Hematopoietic multipotent progenitor cell treated with erythropoietin and hydrocortisone succinate and interleukin-3 and kit ligand, for 6 days (in vitro differentiated cells): Measurements from ENCODE around the gene COPE.

Experiments used
- DNase-seq: peaks from one replicate; pipeline ENCODE4 v3.0.0-alpha.2; 2015

The COPE gene

DNA sequence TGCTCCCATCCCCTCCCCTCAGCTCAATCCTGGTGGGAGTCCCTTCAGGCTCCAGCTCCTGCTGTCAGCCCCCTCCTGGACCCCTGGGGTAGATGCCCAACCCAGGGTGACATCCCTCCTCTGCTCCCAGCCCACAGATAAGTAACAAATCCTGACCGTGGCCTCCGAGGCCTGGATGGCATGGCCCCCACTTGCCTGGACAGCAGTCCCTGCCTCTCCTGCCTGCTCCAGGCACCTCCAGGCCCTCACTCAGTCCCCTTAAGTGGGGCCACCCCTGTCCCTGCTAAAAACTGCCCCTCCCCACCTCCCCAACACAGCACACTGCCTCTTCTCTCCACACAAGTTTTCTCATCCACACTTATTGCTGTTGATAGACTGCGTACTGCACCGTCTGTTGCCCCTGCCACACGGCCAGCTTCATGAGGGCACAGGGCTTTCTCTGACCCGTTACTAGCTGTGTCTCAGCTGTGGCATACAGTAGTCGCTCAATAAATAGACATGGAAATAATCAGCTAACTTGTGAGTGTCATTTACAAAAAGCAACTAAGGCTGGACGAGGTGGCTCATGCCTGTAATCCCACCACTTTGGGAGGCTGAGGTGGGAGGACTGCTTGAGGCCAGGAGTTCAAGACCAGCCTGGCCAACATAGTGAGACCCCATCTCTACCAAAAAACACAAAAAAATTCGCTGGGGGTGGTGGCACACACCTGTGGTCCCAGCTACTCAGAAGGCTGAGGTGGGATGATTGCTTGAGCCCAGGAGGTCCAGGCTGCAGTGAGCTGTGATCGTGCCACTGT is 29.0 kb downstream of the COPE start:
- DNase-seq, result no peak

DNA sequence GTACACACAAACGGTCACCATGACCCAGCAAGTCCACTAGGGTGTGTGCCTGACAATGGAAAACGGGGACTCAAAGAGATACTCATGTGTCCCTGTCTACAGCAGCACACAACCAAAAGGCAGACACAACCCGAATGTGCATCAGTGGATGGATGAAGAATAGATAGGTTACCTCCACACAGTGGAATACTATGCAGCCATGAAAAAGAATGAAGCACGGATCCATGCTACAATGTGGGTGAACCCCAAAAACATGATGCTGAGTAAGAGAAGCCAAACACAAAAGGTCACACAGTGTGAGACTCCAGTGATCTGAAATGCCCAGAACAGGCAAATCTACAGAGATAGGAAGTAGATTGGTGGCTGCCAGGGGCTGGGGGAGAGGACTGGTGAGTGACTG is 32.2 kb downstream of the COPE start:
- no peak for DNase-seq

DNA sequence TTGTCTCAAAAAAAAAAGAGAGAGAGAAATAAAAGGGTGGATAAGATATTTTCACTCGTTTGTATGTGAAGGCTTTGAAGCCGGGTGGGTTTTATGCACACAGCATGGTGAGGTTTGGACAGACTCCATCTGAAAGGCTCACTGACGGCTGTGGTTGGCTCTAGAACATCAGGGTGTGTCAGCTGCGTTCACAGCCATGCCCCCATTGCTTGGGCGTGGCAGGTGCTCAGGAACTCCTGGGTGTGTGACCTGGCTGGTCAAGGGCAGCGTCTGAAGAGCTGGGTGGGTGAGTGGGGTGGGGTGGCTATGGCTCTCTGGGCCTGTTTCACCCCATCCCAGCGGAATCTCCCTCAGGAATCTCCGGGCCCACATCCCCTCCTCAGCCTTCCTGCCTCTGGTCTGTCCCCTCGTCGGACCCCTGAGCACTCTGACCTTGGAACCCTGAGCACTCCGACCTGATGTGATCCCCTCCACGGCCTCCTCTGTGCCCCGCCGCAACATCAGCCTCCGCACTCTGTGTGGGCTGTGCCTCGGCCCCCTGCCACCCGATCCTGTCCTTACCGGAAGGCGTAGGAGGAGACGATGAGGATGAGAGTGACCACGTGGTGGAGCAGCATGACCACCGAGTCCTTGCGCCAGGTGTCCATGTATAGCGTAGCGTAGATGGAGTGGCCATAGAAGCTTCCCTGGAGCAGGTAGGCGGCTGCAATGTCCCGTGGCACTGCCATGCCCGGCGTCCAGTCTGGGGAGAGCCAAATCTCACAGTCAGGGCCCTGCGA is 35.5 kb downstream of the COPE start:
- peak; percentile 73 for DNase-seq

DNA sequence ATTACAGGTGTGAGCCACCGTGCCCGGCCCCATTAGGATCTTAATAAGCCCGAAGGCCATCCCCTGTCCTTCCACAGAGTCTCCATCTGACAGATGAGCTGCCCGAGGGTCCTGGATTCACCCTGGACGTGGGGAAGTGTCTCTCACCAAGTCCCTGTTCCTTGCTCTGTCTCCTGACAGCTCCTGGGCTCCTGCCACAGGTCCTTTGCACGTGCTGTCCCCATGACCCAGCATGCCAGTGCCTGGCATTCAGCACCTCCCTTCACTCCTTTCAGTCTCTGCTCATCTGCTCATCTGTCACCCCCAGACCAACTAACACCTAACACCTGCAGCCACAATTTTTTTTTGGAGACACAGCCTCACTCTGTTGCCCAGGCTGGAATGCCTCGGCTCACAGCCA is 37.7 kb downstream of the COPE start:
- no peak for DNase-seq

DNA sequence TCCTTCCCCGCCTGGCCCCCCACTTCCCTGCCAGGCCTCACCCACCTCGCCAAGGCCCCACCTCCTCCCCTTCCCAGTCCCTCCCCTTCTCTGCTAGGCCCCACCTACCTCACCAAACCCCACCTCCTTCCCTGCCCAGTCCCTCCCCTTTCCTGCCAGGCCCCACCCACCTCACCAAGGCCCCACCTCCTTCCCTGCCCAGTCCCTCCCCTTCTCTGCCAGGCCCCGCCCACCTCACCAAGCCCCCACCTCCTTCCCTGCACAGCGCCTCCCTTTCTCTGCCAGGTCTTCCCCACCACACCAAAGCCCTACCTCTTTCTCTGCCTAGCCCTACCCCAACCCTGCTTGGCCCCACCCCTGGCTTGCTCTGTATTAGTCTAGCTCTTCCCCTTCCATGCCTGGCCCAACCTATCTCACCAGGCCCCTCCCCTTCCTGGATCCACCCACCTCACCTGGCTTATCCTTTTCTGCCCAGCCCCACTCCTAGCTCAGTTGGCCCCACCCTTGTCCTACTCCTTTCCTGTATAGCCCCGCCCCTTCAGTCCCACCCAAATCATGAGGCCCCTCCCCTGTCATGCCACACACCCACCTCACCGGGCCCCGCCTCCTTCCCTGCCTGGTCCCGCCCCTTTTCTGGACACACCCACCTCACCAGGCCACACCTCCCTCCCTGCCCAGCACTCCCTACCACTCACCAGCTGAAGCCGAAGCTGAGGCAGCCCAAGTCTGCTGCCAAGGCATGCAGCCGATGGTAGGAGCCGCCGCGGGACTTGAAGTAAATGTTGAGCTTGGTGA is 39.4 kb downstream of the COPE start:
- DNase-seq, result peak; percentile 87

DNA sequence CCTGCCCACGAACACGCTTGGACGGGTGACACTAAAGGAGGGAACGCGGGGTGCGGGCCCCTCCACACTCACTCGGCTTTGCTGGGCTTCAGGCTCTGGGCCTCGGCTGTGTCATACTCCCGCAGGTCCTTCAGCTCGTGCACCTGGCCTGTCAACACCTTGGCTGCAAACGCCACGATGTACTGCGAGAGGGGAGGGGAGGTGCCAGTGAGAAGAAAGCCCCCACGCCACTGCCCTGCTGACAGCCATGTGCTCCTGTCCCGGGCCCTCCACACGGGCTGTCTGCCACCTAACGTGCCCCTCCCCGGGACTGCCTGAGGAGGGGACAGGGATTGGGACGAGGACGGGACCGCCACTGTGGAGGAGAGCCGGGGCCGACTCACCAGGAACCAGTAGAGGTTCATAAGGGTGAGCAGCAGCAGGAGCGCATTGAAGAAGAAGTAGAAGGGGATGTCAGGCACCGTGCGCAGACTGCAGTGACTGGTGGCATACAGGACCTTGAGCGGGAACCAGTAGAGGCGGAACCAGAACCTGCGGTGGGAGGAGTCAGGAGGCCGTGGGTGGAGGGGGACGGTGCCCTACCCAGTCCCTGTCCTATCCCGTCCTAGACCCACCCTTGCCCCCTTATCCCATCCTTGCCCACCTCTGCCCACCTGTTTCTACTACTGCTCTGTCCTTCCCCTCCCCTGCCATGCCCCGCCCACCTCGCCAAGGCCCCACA is 40.2 kb downstream of the COPE start:
- no peak for DNase-seq

DNA sequence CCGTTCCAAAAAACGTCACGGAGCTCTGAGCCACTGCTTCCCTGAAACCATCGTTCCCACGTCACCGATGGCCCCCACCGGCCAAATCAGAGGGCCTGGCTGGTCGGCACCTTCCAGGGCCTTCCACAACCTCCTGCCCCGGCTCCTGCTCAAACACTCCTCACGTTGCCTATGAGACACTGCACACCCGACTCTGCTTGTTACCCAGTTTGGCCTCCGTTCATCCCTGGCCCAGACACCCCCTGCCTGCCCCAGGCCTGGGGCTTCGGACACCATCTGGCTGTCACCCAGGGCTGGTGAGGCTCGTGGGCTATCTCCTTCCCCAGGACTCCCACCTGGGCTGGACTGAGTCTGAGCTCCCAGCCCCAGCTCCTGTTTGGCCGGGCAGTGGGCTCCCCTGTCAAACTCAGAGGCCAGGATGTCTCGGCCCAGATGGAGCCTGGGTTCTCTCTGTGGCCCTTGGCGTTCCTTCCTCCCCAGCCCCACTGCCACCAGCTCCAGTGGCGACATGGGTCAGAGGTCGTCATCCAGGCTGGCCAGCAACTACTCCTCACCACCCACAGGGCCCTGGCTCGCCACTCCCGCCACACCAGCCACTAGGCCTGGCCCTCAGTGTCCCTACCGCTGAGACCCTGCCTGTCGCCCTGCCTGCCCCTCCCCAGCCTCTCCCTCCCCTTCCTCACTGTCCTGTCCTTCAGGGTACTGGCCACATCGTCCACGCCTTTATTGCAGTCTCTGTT is 41.0 kb downstream of the COPE start:
- DNase-seq, result no peak

DNA sequence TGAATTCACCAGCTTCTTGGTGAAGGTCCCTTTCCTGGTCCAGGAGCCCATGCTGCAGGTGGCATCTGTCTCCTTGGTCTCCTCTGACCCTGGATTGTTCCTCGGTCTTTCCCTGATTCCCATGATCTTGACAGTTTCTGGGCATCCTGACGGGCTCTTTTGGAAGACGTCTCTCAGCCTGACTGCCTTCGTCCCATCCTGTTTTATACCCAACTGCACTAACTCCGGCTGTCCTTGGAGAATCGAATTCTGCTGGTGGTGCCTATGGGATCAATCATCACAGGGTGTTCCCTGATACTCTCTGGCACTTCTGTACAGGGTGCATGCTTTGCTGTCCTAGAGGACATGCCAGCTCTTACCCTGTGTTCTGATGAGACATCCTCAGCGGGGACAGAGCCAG is 42.3 kb downstream of the COPE start:
- no peak for DNase-seq

DNA sequence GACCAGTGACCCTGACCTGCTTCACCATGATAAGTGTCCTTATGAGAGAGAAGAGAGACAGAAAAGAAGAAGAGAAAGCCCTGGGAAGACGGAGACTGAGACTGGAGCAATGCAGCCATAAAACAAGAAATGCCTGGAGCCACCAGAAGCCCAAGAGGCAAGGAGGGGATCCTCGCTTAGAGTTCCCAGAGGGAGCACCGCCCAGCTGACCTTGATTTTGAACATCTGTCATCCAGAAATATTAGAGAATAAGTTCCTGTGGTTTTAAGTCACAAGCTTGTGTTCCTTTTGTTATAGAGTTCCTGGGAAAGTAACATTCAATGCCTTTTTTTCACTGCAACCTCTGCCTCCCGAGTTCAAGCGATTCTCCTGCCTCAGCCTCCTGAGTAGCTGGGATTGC is 43.5 kb downstream of the COPE start:
- no peak for DNase-seq

DNA sequence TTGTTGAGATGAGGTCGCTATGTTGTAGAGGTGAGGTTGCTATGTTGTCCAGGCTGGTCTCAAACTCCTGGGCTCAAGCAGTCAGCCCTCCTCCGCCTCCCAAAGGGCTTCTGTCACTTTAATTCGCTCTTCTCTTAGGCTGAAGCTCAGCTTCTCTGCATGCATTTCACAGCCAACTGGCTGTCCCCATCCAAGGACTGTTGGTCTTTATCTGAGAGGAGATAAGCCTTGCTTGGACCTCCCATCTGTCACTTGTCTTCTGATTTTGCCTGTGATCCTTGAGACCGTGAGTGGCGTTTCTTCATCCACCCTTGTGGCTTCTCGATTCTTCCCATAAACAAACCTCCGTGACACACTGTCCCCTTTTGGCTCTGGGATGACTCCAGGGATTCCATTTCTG is 47.6 kb downstream of the COPE start:
- DNase-seq, result peak; percentile 45

DNA sequence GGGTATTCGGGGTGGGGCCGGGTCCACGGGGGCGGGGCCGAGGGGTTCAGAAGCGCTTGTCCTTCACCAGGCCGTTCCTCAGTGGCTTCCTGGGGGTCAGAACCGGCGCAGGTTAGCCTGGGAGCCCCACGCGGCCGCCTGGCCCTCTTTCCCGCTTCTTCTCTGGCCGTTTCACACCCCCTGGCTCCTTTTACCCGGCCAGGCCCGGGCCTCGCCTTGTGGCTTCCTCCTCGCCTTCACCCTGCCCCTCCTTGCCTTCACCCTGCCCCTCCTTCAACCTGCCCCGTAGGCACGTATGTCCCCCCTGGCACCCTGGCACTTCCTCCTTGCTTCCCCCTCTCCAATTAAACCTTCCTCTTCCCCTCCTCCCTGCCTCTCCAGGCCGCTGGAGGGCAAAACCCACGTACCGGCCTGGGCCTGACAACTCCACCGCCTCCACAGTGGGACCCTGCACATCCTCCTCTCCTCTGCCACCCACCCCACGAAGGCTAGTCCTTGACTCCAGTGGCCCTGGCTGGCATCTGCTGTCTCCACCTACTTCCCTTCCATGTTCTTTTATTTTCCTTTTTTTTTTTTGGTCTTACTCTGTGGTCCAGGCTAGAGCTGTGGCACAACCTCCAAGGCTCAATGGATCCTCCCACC is 48.5 kb downstream of the COPE start:
- DNase-seq, result peak; percentile 24

DNA sequence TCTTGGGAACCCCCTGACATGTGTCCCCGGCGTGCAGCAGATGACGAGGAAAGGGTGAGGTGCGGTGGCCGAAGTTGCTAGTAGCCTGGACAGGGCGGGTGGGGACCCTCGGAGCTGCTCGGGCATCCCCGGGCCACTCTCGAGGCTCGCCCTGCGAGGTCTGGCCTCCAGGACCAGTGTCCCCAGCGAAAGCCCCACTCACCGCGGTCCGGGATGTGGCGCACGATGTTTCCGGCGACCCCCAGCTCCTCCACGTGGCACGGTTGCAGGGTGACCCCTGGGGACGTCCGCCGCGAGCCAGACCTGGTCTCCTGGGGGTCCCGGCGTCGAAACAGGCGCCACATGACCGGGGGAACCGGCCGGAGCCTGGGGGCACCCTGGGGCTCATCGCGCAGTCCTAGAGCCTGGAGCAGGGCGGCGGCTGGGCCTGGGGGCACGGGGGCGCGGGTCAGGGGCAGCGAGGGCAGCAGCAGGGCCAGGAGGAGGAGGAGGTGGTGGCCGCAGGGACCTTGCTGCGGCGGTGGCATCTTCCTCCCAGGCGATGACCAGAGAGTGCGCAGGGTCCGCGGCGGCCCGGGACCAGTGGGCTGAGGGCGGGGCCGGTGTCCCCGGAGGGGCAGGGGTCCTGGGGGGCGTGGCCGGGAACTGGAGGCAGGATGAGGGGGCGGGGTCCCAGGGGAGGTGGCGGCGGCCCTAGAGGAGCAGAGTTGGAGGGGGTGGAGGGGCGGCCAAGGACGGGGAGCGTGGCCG is 49.2 kb downstream of the COPE start:
- no peak for DNase-seq

DNA sequence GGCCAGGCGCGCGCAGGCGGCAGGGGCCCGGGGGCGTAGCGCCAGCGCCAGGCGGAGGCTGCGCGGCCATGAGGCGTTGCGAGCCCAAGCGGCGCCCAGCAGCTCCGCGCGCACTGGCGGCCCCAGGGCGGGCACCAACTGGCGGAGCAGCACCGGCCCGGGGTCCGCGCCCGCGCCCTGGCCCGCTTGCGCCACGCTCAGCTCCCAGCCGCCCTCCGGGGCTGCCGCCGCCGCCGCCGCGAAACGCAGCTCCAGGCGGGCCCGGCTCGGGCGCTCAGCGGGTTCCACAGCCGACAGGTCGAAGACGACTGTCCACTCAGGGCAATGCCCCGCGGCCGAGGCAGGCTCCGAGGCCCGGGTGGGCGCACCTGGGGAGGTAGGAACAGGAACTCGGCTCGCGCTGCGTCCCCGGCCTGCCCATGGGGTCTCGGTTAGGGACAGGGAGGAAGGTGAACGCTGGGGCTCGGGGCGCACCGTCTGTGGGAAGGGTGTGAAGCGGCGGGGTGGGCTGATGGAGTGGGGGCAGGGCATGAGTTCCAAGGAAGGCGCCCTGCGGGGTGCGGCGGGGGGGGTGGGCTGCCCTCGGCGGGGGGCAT is 50.1 kb downstream of the COPE start:
- DNase-seq, result no peak

DNA sequence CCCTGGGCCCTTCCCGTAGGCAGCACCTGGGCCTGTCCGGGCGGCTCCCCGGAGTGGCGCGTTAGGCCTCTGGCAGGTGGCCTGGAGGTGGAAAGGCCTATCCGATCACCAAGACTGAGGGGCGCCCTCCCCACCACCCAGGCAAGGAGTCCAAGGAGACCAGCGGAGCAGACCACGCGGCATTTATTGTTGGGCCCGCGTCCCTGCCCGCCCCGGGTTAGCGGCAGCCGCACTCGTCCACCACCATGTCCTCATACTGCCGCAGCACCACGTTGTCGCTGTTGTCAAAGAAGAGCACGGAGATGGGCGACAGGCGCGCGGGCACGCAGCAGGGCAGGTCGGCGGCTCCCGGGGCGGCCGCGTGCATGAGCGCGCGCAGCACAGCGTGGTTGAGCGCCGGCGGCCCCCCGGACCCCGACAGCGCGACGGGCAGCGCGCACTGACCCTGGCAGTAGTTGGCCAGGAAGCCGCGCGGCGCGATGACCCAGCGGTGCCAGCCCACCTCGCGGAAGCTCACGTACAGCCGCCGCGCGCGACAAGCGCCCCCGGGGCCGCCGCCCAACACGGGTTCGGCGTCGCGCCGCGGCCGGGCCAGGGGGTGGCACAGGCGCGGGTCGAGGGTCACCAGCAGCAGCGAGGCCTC is 50.7 kb downstream of the COPE start:
- DNase-seq, result peak; percentile 43

DNA sequence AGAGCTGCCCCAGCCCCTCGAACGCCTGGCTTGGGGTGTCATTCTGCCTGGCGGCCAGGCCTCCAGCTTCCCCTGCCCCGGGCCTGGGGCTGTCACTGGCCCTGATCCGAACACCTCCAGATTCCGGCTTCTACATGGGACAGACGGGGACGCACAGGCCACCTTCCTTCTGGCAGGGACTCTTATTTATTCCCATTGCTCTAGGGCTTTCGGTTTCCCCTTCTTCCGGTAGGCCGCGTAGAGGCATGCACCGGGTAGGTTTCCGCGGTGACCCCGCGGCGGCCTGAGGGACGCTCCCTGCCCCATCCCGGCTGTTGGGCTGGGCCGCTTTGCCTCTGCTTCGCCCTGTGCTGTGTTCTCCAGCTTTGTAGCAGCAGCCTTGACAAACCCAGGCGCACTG is 51.4 kb downstream of the COPE start:
- no peak for DNase-seq

DNA sequence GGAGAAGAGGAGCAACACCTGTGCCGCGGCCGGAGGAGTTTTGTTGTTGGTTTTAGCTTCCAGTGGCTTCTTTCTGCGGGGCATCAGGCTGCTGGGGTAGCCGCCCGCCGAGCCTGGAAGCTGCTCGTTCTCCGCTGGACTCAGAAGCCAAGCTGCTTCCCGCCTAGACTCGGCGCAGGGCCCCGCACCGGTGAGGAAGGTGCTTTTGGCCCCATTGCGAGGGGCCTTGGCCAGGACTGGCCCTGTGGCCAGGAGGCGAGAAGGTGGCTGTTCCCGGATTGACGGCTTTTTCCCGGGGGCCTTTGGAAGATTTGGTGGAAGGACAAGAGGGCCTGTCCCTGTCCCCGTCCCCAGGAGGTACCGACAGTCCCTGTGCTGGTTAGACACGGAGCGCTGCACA is 52.0 kb downstream of the COPE start:
- no peak for DNase-seq

DNA sequence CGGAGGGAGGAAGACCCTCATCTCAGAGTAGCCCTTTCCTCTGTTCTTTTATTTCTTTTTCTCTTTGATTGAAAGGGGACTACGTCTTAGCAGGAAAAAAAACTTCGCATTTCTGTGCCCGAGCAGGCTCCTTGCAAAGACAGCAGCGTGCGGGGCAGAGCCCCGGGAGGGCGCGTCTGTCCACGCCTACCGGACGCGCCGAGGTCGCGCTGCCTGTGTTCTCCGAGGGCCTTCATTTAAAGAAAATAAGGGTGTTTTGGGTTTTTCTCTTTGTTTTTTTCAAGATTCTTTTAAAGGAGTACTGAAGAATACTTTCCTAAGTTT is 52.4 kb downstream of the COPE start:
- DNase-seq, result no peak

DNA sequence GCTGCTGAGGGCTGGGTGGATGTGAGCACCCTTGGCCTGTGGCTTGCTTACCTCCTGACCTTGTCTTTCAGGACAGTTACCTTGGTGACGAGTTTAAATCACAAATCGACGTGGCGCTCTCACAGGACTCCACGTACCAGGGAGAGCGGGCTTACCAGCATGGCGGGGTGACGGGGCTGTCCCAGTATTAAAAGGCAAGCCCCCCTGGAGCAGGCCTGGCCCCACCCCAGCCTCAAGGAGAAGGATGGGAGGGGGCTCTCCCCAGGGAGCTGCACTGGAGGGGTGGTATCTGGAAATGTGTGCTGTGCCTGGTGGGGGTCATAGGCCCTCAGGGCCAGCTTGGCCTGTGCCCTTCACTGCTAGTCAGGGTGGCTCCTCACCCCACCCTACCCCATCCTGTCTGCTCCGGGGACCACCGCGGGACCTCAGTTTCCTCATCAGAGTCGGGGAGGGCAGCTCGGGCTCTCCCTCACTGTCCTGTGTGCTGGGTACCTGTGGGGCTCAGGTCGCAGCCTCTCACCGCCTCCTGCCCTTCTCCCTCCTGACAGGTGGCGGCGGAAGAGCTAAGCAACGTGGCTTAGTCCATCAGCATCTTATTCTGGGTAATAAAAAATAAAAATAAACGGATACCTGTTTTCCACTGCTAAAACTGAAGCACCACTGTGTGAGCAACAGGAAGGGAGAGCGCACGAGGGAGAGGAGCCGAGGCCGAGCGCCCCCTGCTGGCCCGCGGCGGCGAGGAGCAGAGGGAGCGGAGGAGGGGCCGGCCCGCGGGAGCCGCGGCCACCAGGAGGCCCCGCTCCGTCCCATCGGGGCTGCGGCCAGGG is 53.0 kb downstream of the COPE start:
- DNase-seq, result peak; percentile 74
